A549 (cell line): ENCODE measurements around the gene ACAT2.

Source experiments
- EP300 ChIP-seq, 2 experiments: fragments of >200 bp; sonication (Bioruptor Twin); formaldehyde crosslinking; IDR thresholded peaks; 2 replicates in 1 of 2; 3 replicates in 1 of 2; pipeline ENCODE4 v1.6.1; 2016 to 2017
- POLR2A ChIP-seq: IDR thresholded peaks from 2 replicates; pipeline ENCODE4 v1.6.1; 2012; ENCODE audit warnings: mild to moderate bottlenecking, low read length
- REST ChIP-seq: fragments of 200-600 bp; sonication (generic); IDR thresholded peaks from 2 replicates; pipeline ENCODE4 v1.6.1; 2016; ENCODE audit warnings: antibody characterized with exemption, mild to moderate bottlenecking, moderate library complexity
- ZC3H11A ChIP-seq: fragments of 450-650 bp; IDR thresholded peaks from 2 replicates; pipeline ENCODE4 v1.6.1; 2014; ENCODE audit warnings: antibody characterized with exemption, mild to moderate bottlenecking
- TF ChIP-seq, protein P1 (sequence below): fragments of >200 bp; sonication (Bioruptor Twin); formaldehyde crosslinking; IDR thresholded peaks from 3 replicates; pipeline ENCODE4 v1.5.1; 2016

DNA sequence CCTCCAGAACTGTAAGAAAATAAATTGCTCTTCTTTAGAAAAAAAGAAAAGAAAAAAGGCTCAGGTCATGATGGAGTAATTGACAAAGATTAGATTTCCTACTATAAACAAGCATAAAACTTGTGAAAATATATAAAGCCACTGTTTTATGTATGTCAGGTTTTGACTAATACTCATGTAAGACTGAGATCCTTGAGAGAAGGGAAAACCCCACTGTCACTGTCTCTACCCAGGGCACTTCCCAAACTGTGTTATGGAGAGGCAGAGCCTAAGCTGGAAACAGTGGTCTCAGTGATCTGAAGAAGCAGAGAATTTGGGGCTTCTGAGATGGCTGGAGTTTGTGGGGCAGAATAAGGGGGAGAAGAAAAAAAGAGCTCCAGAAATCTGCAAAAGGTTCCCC lies 7.6 kb downstream of the ACAT2 start:
- TF ChIP-seq EP300 (IDR thresholded peaks at IDR 0.05) (no peak), POLR2A (no peak), REST (no peak), ZC3H11A (no peak)
- TF ChIP-seq, protein P1, sequence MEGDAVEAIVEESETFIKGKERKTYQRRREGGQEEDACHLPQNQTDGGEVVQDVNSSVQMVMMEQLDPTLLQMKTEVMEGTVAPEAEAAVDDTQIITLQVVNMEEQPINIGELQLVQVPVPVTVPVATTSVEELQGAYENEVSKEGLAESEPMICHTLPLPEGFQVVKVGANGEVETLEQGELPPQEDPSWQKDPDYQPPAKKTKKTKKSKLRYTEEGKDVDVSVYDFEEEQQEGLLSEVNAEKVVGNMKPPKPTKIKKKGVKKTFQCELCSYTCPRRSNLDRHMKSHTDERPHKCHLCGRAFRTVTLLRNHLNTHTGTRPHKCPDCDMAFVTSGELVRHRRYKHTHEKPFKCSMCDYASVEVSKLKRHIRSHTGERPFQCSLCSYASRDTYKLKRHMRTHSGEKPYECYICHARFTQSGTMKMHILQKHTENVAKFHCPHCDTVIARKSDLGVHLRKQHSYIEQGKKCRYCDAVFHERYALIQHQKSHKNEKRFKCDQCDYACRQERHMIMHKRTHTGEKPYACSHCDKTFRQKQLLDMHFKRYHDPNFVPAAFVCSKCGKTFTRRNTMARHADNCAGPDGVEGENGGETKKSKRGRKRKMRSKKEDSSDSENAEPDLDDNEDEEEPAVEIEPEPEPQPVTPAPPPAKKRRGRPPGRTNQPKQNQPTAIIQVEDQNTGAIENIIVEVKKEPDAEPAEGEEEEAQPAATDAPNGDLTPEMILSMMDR, result no peak
